HG02678 (cell line): ENCODE data around the gene FEN1.

Experiments used
- ATAC-seq: cut with Tn5 transposase; IDR thresholded peaks from one replicate; pipeline ENCODE4 v1.9.1; 2021; ENCODE audit warnings: mild to moderate bottlenecking, moderate library complexity; ENCODE audit not compliant: unreplicated experiment

Gene FEN1

GRCh38 chr11:61756452-61757212 is 36.1 kb upstream of the FEN1 start:
- ATAC-seq: peak; percentile 35

DNA sequence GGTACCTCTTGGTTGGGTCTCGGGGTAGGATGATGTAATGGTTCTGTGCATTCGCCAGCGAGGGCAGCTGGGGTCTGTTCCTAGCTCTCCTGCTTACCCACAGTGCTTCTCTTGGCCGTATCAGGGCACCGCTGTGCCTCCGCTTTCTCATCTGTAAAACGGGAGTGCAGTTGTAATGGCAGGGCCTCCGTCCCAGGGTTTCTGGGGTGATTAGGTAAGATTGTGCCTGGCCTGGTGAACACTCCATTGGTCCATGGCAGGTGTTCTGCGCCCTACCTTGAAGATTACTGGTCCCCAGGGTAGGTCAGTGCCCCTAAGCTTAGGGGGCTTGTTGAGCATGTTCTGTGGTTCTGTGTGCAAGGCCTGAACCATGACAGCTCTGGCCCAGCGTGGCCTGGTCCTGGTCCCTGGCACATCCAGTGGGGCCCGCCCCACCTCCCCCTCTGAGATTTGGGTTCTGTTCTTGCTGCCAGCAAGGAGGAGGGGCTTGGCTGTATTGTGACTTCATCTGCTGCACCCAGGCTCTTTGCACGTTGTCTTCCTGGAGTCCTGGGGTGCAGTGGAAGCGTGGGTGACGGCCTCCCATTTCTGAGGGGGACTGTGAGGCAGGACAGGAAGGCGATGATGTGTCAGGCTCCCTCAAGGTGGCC is 35.4 kb upstream of the FEN1 start:
- no peak for ATAC-seq

GRCh38 chr11:61760946-61761345 is 31.8 kb upstream of the FEN1 start:
- no peak for ATAC-seq

GRCh38 chr11:61761440-61762222 is 31.1 kb upstream of the FEN1 start:
- no peak for ATAC-seq

- ATAC-seq: no peak
Observed at GRCh38 chr11:61762223-61762615, 30.5 kb upstream of the FEN1 start.

- ATAC-seq: no peak
Observed at GRCh38 chr11:61762798-61763197, 29.9 kb upstream of the FEN1 start.

DNA sequence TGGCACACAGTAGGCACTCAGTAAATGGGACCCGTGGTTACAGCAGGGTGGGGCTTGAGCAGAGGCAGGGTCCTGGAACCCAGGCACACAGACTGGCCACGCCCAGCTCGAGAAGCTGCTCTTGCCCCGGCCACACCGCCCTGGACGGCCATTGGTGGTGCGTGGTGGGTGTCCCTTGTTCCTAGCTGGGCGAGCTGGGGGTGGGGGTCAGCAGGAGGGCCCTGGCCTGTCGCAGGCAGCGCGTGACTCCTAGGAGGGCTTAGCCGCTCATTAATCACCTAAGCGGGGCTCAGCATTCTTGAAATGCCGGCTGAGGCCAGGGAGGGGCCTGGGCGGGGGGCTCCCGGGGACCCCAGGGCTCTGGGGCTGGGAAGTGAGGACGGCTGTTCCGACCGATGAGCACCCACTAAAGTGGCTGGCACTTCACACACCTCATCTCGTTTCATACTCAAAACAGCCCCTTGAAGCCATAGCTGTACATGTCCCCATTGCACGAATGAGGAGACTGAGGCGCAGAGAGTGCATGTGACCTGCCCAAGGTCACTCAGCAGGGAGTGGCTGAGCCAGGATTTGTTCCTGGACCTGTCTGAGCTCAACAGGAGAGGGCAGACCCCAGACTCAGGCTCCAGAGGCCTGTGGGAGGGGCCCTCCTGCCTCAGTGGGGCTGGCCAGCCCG is 28.6 kb upstream of the FEN1 start:
- ATAC-seq: no peak

DNA sequence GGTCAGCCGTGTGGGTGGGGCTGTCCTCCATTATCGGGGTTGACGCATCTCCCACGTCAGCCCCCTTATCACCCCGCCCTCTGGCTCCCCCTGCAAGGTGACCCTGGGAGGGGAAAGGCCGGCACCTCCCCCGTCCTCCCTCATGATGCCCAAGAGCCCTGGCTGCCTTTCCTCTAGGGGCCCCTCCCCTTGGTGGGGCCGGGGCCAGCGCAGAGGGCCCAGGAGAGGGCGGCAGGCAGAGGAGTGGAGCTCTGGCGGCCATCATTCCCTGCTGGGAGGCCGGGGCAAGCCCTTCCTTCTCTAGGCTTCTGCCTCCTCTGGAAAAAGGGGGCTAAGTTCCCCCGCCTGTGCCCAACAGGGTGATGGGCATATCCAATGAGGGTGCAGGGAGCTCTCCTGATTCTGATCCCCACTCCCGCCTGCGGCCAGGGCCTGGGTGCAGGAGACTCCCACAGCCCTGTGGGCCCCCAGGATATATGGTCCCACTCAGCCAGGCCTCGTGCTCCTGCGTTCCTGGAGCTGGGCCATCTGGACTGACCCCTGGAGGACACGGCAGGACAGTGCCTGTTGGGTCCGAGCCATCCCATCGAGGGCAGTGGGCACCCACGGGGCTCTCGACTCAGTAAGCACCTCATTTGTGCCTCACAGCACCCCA is 28.0 kb upstream of the FEN1 start:
- ATAC-seq: no peak

GRCh38 chr11:61765550-61766253 is 27.0 kb upstream of the FEN1 start:
- no peak for ATAC-seq

GRCh38 chr11:61766353-61766841 is 26.3 kb upstream of the FEN1 start:
- ATAC-seq: no peak

DNA sequence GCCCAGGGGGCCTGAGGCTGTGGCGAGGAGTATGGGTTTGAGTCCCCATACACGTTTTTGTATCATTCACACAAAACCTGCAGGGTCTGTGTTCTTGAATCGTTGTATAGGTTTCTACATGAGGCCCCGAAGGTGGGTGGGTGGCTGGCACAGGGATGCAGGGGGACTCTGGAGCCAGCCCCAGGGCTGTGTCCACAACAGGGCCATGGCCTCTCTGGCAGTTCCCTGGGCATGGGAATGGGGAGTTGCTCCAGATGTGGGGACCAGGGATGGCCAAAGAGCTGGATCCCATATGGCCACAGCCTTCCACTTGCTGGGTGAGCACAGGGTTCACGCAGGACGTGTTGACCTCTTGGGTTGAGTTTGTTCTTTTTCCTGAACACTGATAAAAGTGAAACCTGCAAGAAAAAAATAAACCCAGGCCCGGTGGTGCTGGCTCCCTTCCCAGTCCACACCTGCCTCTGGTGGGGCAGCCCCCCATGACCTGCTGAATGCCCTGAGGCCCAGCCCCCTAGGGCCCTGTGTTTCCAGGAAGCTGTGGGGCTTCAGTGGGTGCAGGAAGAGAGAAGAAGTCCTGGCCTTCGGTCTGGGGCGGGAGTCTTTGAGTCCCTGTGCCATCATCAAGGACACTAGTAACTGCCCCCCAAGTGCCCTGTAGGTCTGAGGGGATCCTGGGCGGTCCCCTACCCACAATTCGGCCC is 24.2 kb upstream of the FEN1 start:
- no peak for ATAC-seq

GRCh38 chr11:61769169-61769920 is 23.4 kb upstream of the FEN1 start:
- ATAC-seq: no peak

- no peak for ATAC-seq
Observed at GRCh38 chr11:61769946-61770683, 22.6 kb upstream of the FEN1 start.

- ATAC-seq: no peak
Observed at GRCh38 chr11:61771195-61771894, 21.4 kb upstream of the FEN1 start.

GRCh38 chr11:61771985-61772455 is 20.7 kb upstream of the FEN1 start:
- no peak for ATAC-seq

GRCh38 chr11:61773356-61773755 is 19.4 kb upstream of the FEN1 start:
- no peak for ATAC-seq

GRCh38 chr11:61773809-61774208 is 18.9 kb upstream of the FEN1 start:
- no peak for ATAC-seq
